Colonic mucosa (tissue), 4 donors: Measurements from ENCODE around the gene MYL4. TPM values are rescaled to one million over a fixed set of nuclear protein-coding genes. Genes with fewer than 3 reads are reported as not detected.
A peak's percentile ranks its signal among the peaks of the same experiment; 100 is the strongest.

ENCODE experiments used
- DNase-seq: peaks from one replicate; pipeline ENCODE4 v3.0.0-alpha.2; 2020
- H3K27ac ChIP-seq: fragments of 200-600 bp; one replicate; pipeline ENCODE4 v1.8.0; 2021
- H3K27me3 ChIP-seq: fragments of 200-600 bp; one replicate; pipeline ENCODE4 v1.8.0; 2021
- H3K36me3 ChIP-seq: fragments of 200-600 bp; one replicate; pipeline ENCODE4 v1.8.0; 2021
- H3K4me1 ChIP-seq: fragments of 200-600 bp; one replicate; pipeline ENCODE4 v1.8.0; 2021; ENCODE audit warnings: mild to moderate bottlenecking
- H3K4me3 ChIP-seq: fragments of 200-600 bp; one replicate; pipeline ENCODE4 v1.8.0; 2021
- H3K9ac ChIP-seq, 2 donors: one replicate each; pipeline ENCODE4 v1.7.0; 2013; ENCODE audit warnings: control low read depth in 2 of 2, low read depth in 2 of 2, low read length in 2 of 2
- H3K9me3 ChIP-seq: fragments of 200-600 bp; one replicate; pipeline ENCODE4 v1.8.0; 2021
- CTCF ChIP-seq: fragments of 200-600 bp; IDR thresholded peaks from one replicate; pipeline ENCODE4 v1.8.0; 2022; ENCODE audit warnings: antibody characterized with exemption, mild to moderate bottlenecking
- intact Hi-C: fragments of 100-400 bp; cut with DNase I; formaldehyde crosslinking; loops from one replicate; pipeline ENCODE4 v1.14.1; 2022
- total RNA-seq, 2 donors: library from RNA; stranded (reverse); fragmentation: NEBNext Ultra II Directional in 1 of 2; extraction: Animal tissue kit (Norgen Biotek cat#: 25700) in 1 of 2; gene quantifications; one replicate each; pipeline ENCODE4 v1.2.1, GENCODE V29; 2021
- donor health status: healthy.
- donor health status: DM: no; HTN: no; CAD: no.
- donor health status: DM: no; HTN: no; CAD: no.

MYL4 gene
- total RNA-seq, 2 donors from 2014 or later = 0.59 to 0.69 TPM

- H3K4me3 ChIP-seq = no peak overlapping the region
- H3K9ac ChIP-seq = no peak overlapping the region
- no peaks in the 10 kb centered on the region for H3K4me1 ChIP-seq
- H3K27ac ChIP-seq = no peak overlapping the region
- no peak for TF ChIP-seq CTCF
- H3K36me3 ChIP-seq = no peaks in the 10 kb centered on the region
- intact Hi-C loops = no loop called here
- H3K9me3 ChIP-seq = no peaks in the 10 kb centered on the region
- no peaks in the 10 kb centered on the region for H3K27me3 ChIP-seq
- DNase-seq = no peak
Measured at GRCh38 chr17:47246120-47246519, 37.0 kb downstream of the MYL4 start.

GRCh38 chr17:47250855-47251254, 41.7 kb downstream of the MYL4 start:
- intact Hi-C loops = no loop called here
- Histone ChIP-seq H3K27me3 (peaks cover 3% of the 10 kb centered on the region), H3K36me3 (no peaks in the 10 kb centered on the region), H3K4me3 (no peak overlapping the region), H3K9ac (no peak overlapping the region), H3K9me3 (no peaks in the 10 kb centered on the region), H3K4me1 (no peaks in the 10 kb centered on the region), H3K27ac (no peak overlapping the region)
- no peak for TF ChIP-seq CTCF
- DNase-seq = no peak

- DNase-seq = no peak
- H3K27ac ChIP-seq = no peak overlapping the region
- H3K27me3 ChIP-seq = peaks cover 3% of the 10 kb centered on the region
- no peak overlapping the region for H3K9ac ChIP-seq
- H3K4me1 ChIP-seq = no peaks in the 10 kb centered on the region
- no peaks in the 10 kb centered on the region for H3K36me3 ChIP-seq
- intact Hi-C loops = no loop called here
- H3K4me3 ChIP-seq = no peak overlapping the region
- H3K9me3 ChIP-seq = no peaks in the 10 kb centered on the region
- no peak for TF ChIP-seq CTCF
Measured at GRCh38 chr17:47251421-47251940, 42.3 kb downstream of the MYL4 start.

- Histone ChIP-seq H3K36me3 (no peaks in the 10 kb centered on the region), H3K4me3 (no peak overlapping the region), H3K9ac (no peak overlapping the region), H3K27ac (no peak overlapping the region), H3K27me3 (peaks cover 3% of the 10 kb centered on the region), H3K4me1 (no peaks in the 10 kb centered on the region), H3K9me3 (no peaks in the 10 kb centered on the region)
- intact Hi-C loops = no loop called here
- no peak for TF ChIP-seq CTCF
- no peak for DNase-seq
Measured at GRCh38 chr17:47252209-47252608, 43.1 kb downstream of the MYL4 start.

GRCh38 chr17:47252766-47253512, 43.8 kb downstream of the MYL4 start:
- DNase-seq = no peak
- intact Hi-C loops = no loop called here
- peak overlapping the region; percentile 8 for H3K27ac ChIP-seq
- H3K4me3 ChIP-seq = peak overlapping the region; percentile 76
- H3K27me3 ChIP-seq = peaks cover 3% of the 10 kb centered on the region
- no peaks in the 10 kb centered on the region for H3K9me3 ChIP-seq
- peak overlapping the region in 1 of 2 donors; percentile 47 for H3K9ac ChIP-seq
- TF ChIP-seq CTCF = no peak
- H3K36me3 ChIP-seq = no peaks in the 10 kb centered on the region
- no peaks in the 10 kb centered on the region for H3K4me1 ChIP-seq
